ENCODE measurements around the gene ECEL1.
"Not testable (repeated sequence)": the region's sequence is repeated elsewhere in the genome, so short reads cannot be mapped to it uniquely, and the experiment has no call there.

ECEL1 gene

DNA sequence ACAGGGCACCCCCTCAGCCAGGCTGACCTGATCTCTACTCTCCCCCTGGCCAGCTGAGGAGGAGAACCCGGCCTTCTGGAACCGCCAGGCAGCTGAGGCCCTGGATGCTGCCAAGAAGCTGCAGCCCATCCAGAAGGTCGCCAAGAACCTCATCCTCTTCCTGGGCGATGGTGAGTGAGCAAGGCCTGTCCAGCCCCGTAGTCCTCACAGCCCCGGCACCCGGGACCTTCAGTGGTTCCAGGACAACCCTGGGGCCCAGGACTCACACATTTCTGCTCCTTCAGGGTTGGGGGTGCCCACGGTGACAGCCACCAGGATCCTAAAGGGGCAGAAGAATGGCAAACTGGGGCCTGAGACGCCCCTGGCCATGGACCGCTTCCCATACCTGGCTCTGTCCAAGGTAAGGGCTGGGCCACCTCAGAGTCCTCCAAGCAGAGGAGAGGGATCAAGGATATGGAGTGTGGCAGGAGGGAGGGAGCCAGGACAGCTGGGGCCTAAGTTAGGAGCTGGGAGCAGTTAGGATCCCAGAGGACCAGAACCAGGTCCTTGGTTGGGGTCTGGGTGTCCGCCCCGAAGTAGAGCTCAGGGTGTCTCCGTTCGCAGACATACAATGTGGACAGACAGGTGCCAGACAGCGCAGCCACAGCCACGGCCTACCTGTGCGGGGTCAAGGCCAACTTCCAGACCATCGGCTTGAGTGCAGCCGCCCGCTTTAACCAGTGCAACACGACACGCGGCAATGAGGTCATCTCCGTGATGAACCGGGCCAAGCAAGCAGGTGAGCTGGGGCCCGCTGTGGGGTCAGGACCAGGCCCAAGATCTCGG is 31.1 kb downstream of the ECEL1 start:
- H3K9me3 Mint-ChIP-seq, result no peaks in the 10 kb centered on the region
- no peaks in the 10 kb centered on the region for H3K4me1 Mint-ChIP-seq
- H3K4me3 Mint-ChIP-seq, result no peak overlapping the region
- no peak overlapping the region for H3K27ac Mint-ChIP-seq
- peaks cover 4% of the 10 kb centered on the region for H3K27me3 Mint-ChIP-seq
- DNase-seq, result no peak
- H3K36me3 Mint-ChIP-seq (ENCODE audit: low read depth), result no peaks in the 10 kb centered on the region
- no peak for ATAC-seq

DNA sequence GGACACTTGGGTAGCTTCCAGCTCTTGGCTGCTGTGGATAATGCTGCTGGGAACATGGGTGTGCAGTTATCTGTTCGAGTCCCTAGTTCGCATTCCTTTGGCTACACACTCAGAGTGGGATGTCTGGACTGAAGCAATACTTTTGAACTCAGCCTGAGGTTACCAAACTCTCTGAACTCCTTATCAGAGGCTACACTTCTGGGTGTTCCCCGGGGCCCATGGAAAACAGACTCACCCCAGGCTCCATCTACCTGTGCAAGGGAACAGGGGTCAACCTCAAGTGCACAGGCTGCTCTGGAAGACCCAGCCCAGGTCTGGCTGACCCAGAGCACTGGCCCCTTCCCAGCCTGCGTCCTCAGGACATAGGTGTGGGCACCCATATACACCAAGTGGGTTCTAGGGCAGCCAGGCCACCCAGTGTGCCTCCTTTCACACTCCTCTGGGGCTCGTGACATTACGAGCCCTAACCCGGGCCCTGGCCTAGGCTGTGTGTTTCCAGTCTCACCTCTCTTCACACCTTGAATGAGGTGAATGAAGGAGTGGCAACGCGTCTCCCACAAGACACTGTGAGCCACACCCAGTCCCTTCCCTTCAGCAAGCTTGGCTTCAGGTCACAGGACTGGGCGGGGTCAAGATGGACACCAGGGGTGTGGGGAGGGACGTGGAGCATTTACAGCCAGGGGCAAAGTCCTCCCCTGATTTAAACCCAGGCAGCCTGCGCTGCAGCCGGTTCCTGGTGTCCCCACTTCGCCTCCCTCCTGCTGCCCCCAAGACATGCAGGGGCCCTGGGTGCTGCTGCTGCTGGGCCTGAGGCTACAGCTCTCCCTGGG is 32.0 kb downstream of the ECEL1 start, which contains the start of gene ALPI:
TSS of gene ALPI (plus strand) at position 728 of the 830 bp plus-strand sequence. CDS start at position 775, 47 bp downstream.
- Mint-ChIP-seq H3K9me3 (no peaks in the 10 kb centered on the region), H3K36me3 (ENCODE audit: low read depth) (no peaks in the 10 kb centered on the region), H3K27ac (no peak within 1 kb of the TSS), H3K27me3 (peaks cover 4% of the 10 kb centered on the region), H3K4me3 (no peak within 1 kb of the TSS), H3K4me1 (no peaks in the 10 kb centered on the region)
- ATAC-seq, result no peak
- no peak for DNase-seq

DNA sequence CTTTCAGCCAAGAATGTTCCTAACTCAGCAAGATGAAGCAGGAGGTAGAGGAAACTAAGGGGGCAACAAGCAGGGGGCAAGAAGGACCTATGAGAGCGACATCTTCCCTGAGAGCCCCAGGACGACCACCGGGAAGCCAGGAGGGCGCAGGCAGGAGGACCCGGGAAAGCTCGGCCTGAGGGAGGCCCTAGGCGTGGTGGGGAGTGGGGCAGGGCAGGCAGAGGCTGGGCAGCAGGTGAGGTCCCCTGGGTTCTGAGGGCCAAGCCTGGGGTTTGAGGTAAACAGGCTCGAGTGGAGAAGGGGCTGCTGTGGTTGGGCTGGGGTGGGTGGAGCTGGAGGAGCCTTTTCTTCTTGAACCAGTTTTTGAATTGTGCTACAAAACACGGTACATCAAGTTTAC is 33.0 kb downstream of the ECEL1 start:
- H3K4me1 Mint-ChIP-seq, result no peaks in the 10 kb centered on the region
- no peaks in the 10 kb centered on the region for H3K9me3 Mint-ChIP-seq
- no peaks in the 10 kb centered on the region for H3K36me3 Mint-ChIP-seq (ENCODE audit: low read depth)
- H3K27ac Mint-ChIP-seq, result no peak overlapping the region
- no peak overlapping the region for H3K4me3 Mint-ChIP-seq
- DNase-seq, result no peak
- no peak for ATAC-seq
- peaks cover 4% of the 10 kb centered on the region for H3K27me3 Mint-ChIP-seq

DNA sequence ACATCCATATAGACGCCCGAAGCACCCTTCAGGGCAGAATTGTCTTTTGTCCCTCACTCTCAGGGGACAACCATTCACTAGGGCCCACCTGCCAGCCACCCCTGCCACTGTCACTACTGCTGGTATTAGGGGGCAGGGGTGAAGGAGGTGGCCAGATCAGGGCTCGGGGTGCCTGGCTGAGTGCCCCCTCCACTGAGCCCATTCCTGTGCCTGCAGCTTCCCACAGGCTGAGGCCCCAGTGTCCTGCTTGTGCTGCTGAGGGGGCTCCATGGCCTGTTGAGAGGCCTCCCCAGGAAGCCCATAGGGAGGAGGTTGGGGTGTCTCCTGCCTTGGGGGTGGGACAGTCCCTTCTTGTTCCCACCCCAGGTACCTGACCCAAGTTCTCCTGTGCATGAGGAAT is 36.0 kb downstream of the ECEL1 start:
- ATAC-seq; H3K27ac Mint-ChIP-seq; H3K27me3 Mint-ChIP-seq; DNase-seq; H3K4me1 Mint-ChIP-seq; H3K9me3 Mint-ChIP-seq; H3K4me3 Mint-ChIP-seq; H3K36me3 Mint-ChIP-seq (ENCODE audit: low read depth): not testable (repeated sequence)

DNA sequence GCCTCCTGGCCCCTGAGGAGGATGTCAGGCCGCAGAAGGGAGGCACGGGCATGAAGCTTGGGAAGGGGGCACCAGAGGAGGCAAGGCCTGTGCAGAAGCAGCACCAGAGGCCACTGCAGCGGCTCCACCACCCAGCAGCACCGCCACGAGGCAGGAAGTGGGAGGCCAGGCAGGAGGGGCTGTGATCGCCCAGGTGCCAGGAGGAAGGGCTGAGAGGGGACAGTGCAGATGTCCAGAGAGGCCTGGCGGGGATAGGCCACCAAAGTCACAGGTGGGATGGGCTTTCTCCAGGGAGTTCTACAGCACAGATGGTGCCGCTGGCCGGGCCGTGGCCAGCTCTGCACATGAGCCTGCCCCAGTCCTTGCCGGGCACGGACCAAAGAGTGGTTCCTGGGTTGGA is 37.7 kb downstream of the ECEL1 start:
- Mint-ChIP-seq H3K9me3 (no peaks in the 10 kb centered on the region), H3K4me1 (no peaks in the 10 kb centered on the region), H3K27me3 (no peaks in the 10 kb centered on the region), H3K36me3 (ENCODE audit: low read depth) (no peaks in the 10 kb centered on the region), H3K4me3 (no peak overlapping the region), H3K27ac (no peak overlapping the region)
- ATAC-seq (no peak), DNase-seq (no peak)

DNA sequence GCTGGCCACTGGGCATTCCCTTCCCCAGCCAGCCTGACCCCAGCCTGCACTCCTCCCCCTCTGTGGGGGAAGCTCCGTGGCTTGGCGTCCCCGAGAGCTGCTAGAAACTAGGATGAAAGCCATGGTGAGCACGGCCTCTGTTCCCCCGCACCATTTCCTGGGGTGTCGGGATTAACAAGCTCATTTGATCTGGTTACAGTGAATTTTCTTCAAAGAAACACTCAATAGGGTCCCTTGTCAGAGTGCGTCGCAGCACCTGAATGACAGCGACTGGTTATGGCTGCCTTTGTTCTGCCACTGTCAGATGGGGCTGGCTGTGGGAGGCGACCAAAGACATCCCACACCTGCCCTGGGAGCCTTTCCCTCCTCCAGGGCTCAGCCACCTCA is 39.3 kb downstream of the ECEL1 start:
- no peaks in the 10 kb centered on the region for H3K9me3 Mint-ChIP-seq
- no peaks in the 10 kb centered on the region for H3K27me3 Mint-ChIP-seq
- ATAC-seq (no peak), DNase-seq (no peak)
- H3K4me3 Mint-ChIP-seq, result no peak overlapping the region
- no peaks in the 10 kb centered on the region for H3K4me1 Mint-ChIP-seq
- H3K36me3 Mint-ChIP-seq (ENCODE audit: low read depth), result no peaks in the 10 kb centered on the region
- no peak overlapping the region for H3K27ac Mint-ChIP-seq

DNA sequence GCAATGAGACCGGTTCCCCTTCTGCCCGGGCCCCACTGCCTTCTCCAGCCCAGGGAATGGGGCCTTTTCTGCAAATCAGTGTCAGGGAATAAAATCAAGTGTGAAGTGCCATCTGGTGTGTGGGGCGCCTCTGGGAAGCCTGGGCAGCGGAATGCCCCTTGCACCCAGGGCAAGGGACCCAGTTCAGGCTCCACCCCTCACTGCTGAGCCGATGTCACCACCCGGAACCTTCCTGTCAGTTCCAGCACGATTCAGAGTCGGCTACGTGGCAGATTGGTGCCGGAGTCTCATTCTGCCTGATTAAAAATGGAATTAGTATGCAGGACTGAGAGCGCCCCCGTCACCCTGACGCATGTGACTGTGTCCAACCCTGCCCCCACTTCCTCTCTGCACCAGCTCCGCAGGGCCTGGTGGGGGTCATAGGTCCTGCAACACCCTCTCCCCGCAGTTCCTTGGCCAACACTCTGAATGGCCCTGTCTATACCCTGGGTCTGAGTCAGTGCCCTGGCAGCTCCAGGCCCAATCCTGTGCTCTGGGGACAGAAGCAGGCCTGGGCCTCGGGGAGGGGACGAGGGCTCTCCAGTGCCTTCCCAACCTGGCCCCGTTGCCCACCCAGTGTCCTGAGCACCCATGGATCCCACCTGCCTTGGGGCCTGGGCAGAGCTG is 39.9 kb downstream of the ECEL1 start:
- Mint-ChIP-seq H3K27ac (no peak overlapping the region), H3K27me3 (no peaks in the 10 kb centered on the region), H3K4me1 (no peaks in the 10 kb centered on the region), H3K9me3 (no peaks in the 10 kb centered on the region), H3K36me3 (ENCODE audit: low read depth) (no peaks in the 10 kb centered on the region), H3K4me3 (no peak overlapping the region)
- ATAC-seq (no peak), DNase-seq (no peak)

DNA sequence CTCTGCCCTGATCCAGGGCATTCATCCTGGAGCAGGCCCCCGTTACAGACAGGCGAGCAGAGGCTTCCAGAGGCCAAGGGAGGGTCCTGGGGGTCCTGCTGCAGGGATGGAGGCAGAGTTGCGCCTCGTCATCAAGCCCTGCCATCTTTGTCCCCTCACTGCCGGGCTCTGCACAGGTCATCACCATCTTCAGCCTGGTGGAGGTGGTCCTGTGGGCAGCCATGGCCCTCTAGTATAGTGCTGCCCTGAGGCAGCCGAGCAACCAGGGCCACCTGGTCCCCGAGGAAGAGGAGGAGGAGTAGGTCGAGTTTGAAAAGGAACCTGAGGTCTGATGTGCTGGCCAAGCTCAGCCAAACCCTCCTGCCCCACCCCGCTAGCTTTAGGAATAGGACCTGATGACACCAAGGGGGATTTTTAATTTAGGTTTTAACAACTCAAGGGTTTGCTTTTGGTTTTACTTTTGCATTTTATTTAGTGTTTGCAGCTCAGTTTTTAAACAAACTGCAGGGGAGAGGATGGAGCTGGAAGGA is 40.5 kb downstream of the ECEL1 start:
- DNase-seq, result no peak
- no peak overlapping the region for H3K4me3 Mint-ChIP-seq
- H3K4me1 Mint-ChIP-seq, result no peaks in the 10 kb centered on the region
- no peaks in the 10 kb centered on the region for H3K9me3 Mint-ChIP-seq
- no peaks in the 10 kb centered on the region for H3K27me3 Mint-ChIP-seq
- ATAC-seq, result no peak
- no peaks in the 10 kb centered on the region for H3K36me3 Mint-ChIP-seq (ENCODE audit: low read depth)
- no peak overlapping the region for H3K27ac Mint-ChIP-seq

DNA sequence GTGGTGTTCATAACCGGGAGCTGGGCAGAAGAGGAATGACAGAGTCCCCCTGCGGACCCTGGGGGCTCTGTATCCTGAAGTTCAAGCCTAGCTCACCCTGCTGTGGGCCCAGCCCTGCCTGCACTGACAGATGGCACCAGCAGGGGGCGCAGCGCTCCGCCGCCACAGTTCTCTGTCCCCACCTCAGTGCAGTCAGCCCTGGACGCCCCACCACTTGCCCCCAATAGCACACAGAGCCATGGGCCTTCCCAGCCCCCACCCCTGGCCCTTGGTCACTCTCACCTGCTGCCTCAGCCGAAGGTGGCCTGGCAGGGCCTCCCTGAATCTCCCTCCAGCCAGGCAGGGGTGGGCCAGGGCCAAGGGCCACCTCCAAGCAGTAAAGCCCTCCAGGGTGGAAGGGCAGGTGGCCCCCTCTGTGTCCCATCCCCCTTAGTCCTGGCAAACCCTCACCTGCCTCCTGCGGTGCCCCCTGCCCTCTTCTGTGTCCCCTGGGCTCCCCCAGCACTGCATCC is 41.3 kb downstream of the ECEL1 start:
- H3K36me3 Mint-ChIP-seq (ENCODE audit: low read depth); DNase-seq; H3K27me3 Mint-ChIP-seq; H3K4me1 Mint-ChIP-seq; H3K27ac Mint-ChIP-seq; H3K4me3 Mint-ChIP-seq; H3K9me3 Mint-ChIP-seq: not testable (repeated sequence)
- peak; percentile 30 for ATAC-seq

DNA sequence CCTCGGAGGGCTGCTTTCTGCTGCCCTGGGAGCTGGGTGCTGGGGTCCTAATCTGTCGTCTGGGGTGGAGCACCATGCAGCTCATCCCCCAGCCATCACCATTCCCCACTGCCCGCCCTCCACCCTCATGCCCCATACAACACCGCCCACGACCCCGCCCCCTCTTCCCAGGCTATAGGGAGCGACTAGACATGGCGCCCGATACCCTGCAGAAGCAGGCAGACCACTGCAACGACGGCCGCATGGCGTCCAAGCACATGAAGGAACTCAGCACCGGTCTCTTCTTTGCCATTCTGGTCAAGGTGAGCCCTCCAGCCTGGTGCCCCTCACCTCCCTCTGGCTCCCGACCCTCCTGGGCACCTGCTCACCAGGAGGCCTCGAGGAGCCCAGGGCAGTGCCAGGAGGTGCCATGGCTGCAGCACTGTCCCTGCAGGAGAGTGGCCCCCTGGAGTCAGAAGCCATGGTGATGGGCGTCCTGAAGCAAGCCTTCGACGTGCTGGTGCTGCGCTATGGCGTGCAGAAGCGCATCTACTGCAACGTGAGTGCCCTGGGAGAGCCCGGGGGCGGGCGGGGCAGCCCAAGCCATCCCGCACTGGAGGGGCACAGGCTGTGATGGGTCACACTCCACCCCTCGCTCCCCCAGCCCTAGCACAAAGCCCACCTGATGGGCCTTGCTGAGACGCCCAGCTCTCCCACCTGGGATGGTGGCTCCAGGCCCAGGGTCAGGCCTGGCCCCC is 42.3 kb downstream of the ECEL1 start:
- H3K27ac Mint-ChIP-seq; DNase-seq; H3K36me3 Mint-ChIP-seq (ENCODE audit: low read depth); H3K4me3 Mint-ChIP-seq; H3K9me3 Mint-ChIP-seq; H3K4me1 Mint-ChIP-seq; ATAC-seq; H3K27me3 Mint-ChIP-seq: not testable (repeated sequence)

DNA sequence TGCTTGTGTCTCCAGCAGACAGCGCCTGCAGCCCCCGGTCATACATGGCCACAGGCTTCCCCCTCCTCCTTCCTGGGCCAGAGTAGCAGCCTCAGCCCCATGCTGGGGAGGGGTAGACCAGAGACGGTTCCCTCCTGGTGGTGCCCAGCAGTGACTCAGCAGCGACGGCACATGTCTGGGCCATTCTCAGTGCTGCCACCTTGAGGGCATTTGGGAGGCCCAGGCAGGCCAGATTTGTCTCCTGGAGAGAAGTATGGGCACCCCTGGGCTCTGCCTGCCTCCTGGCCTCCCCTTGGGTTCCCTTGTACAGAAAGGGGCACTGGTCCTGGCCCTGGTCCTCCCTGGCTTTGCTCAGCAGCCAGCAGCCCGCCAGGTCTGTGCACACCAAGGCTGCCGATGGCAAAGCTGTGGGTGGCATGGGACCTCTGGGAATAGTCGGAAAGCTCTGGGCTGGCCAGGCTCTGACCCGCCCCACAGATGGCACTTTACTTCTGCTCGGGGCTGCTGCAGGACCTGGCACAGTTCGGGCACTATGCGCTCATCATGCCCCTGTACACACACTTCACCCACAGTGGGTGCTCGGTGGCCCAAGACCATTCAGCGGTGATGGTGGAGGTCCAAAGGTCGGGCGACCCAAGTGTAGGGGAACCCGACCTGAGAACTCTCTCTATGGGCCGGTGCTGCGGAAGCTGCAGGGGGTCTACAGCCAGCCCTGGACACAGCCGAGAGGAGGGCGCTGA is 43.1 kb downstream of the ECEL1 start:
- no peak overlapping the region for H3K4me3 Mint-ChIP-seq
- peak; percentile 69 for ATAC-seq
- H3K27me3 Mint-ChIP-seq, result no peaks in the 10 kb centered on the region
- no peaks in the 10 kb centered on the region for H3K9me3 Mint-ChIP-seq
- no peaks in the 10 kb centered on the region for H3K36me3 Mint-ChIP-seq (ENCODE audit: low read depth)
- H3K27ac Mint-ChIP-seq, result no peak overlapping the region
- H3K4me1 Mint-ChIP-seq, result no peaks in the 10 kb centered on the region
- peak; percentile 79 for DNase-seq

DNA sequence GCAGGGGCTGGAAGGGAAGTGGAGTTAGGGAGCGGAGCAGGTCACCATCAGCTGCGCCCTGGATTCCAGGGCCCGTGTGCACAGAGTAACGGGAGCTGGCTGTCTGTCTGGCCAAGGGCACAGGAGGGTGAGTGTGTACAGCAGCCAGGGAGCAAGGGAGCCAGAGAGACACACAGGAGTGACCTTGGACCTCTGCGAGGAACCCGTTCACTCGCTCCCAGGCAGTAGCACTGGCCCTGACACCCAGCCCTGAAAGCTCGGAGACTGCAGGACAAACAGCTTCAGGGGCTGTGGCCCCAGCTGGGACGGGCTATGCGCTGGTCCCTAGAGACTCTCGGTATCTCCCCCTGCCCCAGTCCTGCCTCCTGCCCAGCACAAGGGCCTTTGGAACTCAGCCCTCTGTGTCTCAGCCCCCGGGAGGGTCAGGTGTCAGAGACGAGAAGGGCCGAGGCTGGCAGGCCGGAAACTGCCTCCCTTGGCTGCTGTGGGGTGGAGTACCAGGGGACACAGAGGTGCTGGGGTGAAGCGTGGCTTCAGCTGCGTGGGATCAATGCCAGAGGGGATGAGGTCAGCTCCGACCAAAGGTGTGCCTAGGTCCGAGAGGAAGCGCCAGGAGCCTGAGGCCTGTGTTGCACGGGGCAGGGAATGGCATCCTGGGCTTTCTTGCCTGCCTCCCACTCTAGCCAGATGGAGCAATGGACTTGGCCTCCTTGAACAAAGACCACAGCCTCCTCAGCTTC is 43.8 kb downstream of the ECEL1 start:
- DNase-seq; H3K27ac Mint-ChIP-seq; H3K4me1 Mint-ChIP-seq; ATAC-seq; H3K9me3 Mint-ChIP-seq; H3K27me3 Mint-ChIP-seq; H3K36me3 Mint-ChIP-seq (ENCODE audit: low read depth); H3K4me3 Mint-ChIP-seq: not testable (repeated sequence)

DNA sequence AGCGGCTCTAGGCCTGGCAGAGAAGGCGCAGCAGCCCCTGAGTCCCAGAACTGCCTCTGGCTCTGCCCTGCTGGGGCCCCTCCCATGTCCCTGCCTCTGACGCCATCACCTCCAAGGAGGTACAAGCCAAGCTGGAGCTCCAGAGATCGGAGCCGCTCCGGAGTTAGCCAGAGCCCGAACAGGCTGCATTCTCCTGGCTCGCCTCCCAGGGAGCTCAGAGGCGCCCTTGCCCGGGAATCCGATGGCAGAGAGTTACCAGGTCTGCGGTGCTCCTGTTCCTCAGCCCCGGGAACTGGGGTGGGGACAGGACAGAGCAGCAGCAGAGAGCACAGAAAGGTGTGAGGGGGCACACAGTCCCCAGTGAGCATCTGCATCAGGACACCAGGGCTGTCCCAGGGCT is 44.6 kb downstream of the ECEL1 start:
- H3K9me3 Mint-ChIP-seq; DNase-seq; H3K27ac Mint-ChIP-seq; ATAC-seq; H3K27me3 Mint-ChIP-seq; H3K4me1 Mint-ChIP-seq; H3K4me3 Mint-ChIP-seq; H3K36me3 Mint-ChIP-seq (ENCODE audit: low read depth): not testable (repeated sequence)
